Measurements from ENCODE around the gene WHAMM. TPM values are rescaled to one million over a fixed set of nuclear protein-coding genes. Genes with fewer than 3 reads are reported as not detected.

The WHAMM gene
- total and polyA plus RNA-seq, 2 donors (not counting 3 experiments of a cell fraction or from before 2014, with no cell fraction given), result 4.1 to 9.4 TPM

DNA sequence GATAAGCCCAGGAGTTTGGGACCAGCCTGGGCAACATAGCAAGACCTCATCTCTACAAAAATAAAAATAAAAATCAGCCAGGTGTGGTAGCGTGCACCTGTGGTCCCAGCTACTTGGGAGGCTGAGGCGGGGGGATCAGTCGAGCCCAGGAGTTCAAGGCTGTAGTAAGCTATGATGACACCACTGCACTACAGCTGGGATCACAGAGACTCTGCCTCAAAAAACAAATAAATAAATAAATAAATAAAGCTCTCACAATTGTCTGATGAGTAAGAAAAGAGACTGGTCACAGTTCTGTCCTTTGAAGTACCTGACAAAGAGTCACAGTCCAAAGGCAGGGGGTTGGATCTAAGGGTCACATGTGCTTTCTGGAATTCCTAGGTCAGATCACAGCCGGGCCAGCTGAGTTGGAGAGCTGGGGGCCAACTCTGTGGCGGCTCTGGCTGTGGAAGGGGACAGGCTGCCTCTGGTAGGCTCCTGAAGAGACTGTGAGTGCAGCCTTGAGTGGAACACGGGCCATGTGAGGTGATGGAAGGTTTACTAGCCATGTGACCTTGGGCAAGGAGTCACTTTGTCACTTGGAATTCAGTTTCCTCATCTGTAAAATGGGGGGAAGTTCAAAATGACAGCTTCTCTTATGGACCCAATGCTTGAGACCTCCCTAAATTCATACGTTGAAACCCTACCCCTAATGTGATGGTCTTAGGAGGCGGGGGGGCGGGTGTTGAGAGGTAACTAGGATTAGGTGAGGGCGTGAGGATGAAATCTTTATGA, 47.2 kb downstream of the WHAMM start:
- no peaks in the 10 kb centered on the region for H3K9me1 ChIP-seq (replicated peaks; ENCODE audit: control insufficient read depth, extremely low read depth, insufficient read depth, low read length)
- no peak overlapping the region for H3K4me2 ChIP-seq (ENCODE audit: insufficient read depth, low read length)
- CTCF ChIA-PET, result no interaction called here
- no peak overlapping the region for H3K27ac ChIP-seq (ENCODE audit: insufficient read depth, low read depth, low read length)
- no peaks in the 10 kb centered on the region for H4K20me1 ChIP-seq (replicated peaks; ENCODE audit: control insufficient read depth, extremely low read depth, insufficient read depth, low read length)
- H3K9me3 ChIP-seq (replicated peaks; ENCODE audit: control insufficient read depth, insufficient read depth, low read length), result no peaks in the 10 kb centered on the region
- TF ChIP-seq JUN (IDR thresholded peaks at IDR 0.05; ENCODE audit: borderline replicate concordance, insufficient read depth, insufficient read length, low read depth) (no peak), MYC (IDR thresholded peaks at IDR 0.05; ENCODE audit: low read depth, low read length) (no peak), CTCF (IDR thresholded peaks at IDR 0.05; ENCODE audit: extremely low read depth in 1 of 2, insufficient read depth in 1 of 2, low read depth in 1 of 2, low read length in 2 of 2) (no peak), EZH2 (IDR thresholded peaks at IDR 0.05; ENCODE audit: borderline replicate concordance, low read depth, low read length, severe bottlenecking) (no peak), GATA2 (IDR thresholded peaks at IDR 0.05; ENCODE audit: insufficient read depth, insufficient read length, low read depth, low read length) (no peak), POLR2AphosphoS5 (IDR thresholded peaks at IDR 0.05; ENCODE audit: insufficient read depth, low read depth, low read length) (no peak), FOS (IDR thresholded peaks at IDR 0.05; ENCODE audit: borderline replicate concordance, insufficient read depth, low read length) (no peak), POLR2A (IDR thresholded peaks at IDR 0.05; ENCODE audit: low read depth, low read length) (no peak)
- TF ChIP-seq, protein P1, sequence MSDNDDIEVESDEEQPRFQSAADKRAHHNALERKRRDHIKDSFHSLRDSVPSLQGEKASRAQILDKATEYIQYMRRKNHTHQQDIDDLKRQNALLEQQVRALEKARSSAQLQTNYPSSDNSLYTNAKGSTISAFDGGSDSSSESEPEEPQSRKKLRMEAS (IDR thresholded peaks at IDR 0.05; ENCODE audit: insufficient read depth, insufficient read length), result no peak
- POLR2A ChIA-PET, result no interaction called here
- no peak for FAIRE-seq
- H3K9ac ChIP-seq (replicated peaks; ENCODE audit: extremely low read depth, insufficient read depth, low read length), result no peak overlapping the region
- intact Hi-C loops (cut with micrococcal nuclease) (no loop called here), dilution Hi-C loops (cut with MboI; ENCODE audit: extremely low pct_ligation_motif_present, low sequenced_read_pairs) (no loop called here)
- H2AFZ ChIP-seq (ENCODE audit: low read depth, low read length), result no peak overlapping the region
- H3K27me3 ChIP-seq (ENCODE audit: control insufficient read depth in 2 of 2, insufficient read depth in 2 of 2, low read length in 2 of 2), result no peaks in the 10 kb centered on the region
- DNase-seq (ENCODE audit: low read depth, low spot score), result no peak
- no peaks in the 10 kb centered on the region for H3K79me2 ChIP-seq (ENCODE audit: control insufficient read depth, insufficient read depth, low read length)
- no peaks in the 10 kb centered on the region for H3K4me1 ChIP-seq (ENCODE audit: control insufficient read depth, extremely low read depth, insufficient read depth, low read length)
- H3K36me3 ChIP-seq (ENCODE audit: control insufficient read depth in 2 of 2, extremely low read depth in 1 of 2, insufficient read depth in 2 of 2, low read length in 2 of 2), result no peaks in the 10 kb centered on the region
- BruUV-seq (replicated peaks), result no TSS peak
- H3K4me3 ChIP-seq (replicated peaks in 1 of 3; ENCODE audit: insufficient read depth in 1 of 3, low read depth in 1 of 3, low read length in 3 of 3), result no peak overlapping the region
